GM23248 (cell line): Measurements from ENCODE around the gene APEH. TPM values are rescaled to one million over a fixed set of nuclear protein-coding genes. Genes with fewer than 3 reads are reported as not detected.

Experiments
- DNase-seq: peaks from one replicate; pipeline ENCODE4 v3.0.0-alpha.2; 2015
- H2AFZ ChIP-seq: fragments of 200-600 bp; sonication (generic); 2 replicates; pipeline ENCODE4 v1.6.1; 2016; ENCODE audit warnings: antibody characterized with exemption
- H3F3A ChIP-seq: fragments of 200-600 bp; sonication (generic); 2 replicates; pipeline ENCODE4 v1.6.1; 2016; ENCODE audit warnings: mild to moderate bottlenecking, antibody characterized with exemption, mixed run types; ENCODE audit not compliant: insufficient read depth
- H3K27ac ChIP-seq: fragments of 200-600 bp; sonication (generic); 2 replicates; pipeline ENCODE4 v1.5.1; 2016; ENCODE audit warnings: mild to moderate bottlenecking
- H3K27me3 ChIP-seq: fragments of 200-600 bp; sonication (generic); replicated peaks from 2 replicates; pipeline ENCODE4 v1.6.1; 2016; ENCODE audit warnings: mild to moderate bottlenecking; ENCODE audit not compliant: insufficient read depth
- H3K36me3 ChIP-seq: fragments of 200-600 bp; sonication (generic); 2 replicates; pipeline ENCODE4 v1.6.1; 2016; ENCODE audit warnings: low read depth, mild to moderate bottlenecking
- H3K4me1 ChIP-seq: fragments of 200-600 bp; sonication (generic); 2 replicates; pipeline ENCODE4 v1.6.1; 2016; ENCODE audit warnings: mild to moderate bottlenecking; ENCODE audit not compliant: insufficient read depth
- H3K4me2 ChIP-seq: fragments of 200-600 bp; sonication (generic); one replicate; pipeline ENCODE4 v1.6.1; 2016; ENCODE audit warnings: mild to moderate bottlenecking; ENCODE audit not compliant: unreplicated experiment
- H3K4me3 ChIP-seq: fragments of 200-600 bp; sonication (generic); 2 replicates; pipeline ENCODE4 v1.5.1; 2016; ENCODE audit warnings: mild to moderate bottlenecking
- H3K79me2 ChIP-seq: fragments of 200-600 bp; sonication (generic); 2 replicates; pipeline ENCODE4 v1.6.1; 2016; ENCODE audit warnings: mild to moderate bottlenecking; ENCODE audit not compliant: insufficient read depth
- H3K9ac ChIP-seq: fragments of 200-600 bp; sonication (generic); 2 replicates; pipeline ENCODE4 v1.6.1; 2016; ENCODE audit warnings: mild to moderate bottlenecking
- H3K9me2 ChIP-seq: fragments of 200-600 bp; sonication (generic); 2 replicates; pipeline ENCODE4 v1.6.1; 2016; ENCODE audit warnings: mixed run types, mild to moderate bottlenecking, moderate library complexity; ENCODE audit not compliant: insufficient read depth
- H3K9me3 ChIP-seq: fragments of 200-600 bp; sonication (generic); one replicate; pipeline ENCODE4 v1.6.1; 2017; ENCODE audit warnings: low read depth
- H4K20me1 ChIP-seq: fragments of 200-600 bp; sonication (generic); 2 replicates; pipeline ENCODE4 v1.6.0; 2016; ENCODE audit not compliant: insufficient read depth
- EZH2 ChIP-seq: fragments of 200-600 bp; sonication (generic); IDR thresholded peaks from 2 replicates; pipeline ENCODE4 v1.6.1; 2018; ENCODE audit warnings: antibody characterized with exemption, mild to moderate bottlenecking; ENCODE audit not compliant: insufficient read depth, poor library complexity, severe bottlenecking
- EZH2phosphoT487 ChIP-seq: fragments of 200-600 bp; sonication (generic); IDR thresholded peaks from 2 replicates; pipeline ENCODE4 v1.6.1; 2018; ENCODE audit warnings: antibody characterized with exemption, moderate library complexity, mild to moderate bottlenecking, low read depth; ENCODE audit not compliant: insufficient read depth
- WGBS, 2 experiments: methylation state at CpG; one replicate each; pipeline ENCODE4 v1.1.6; 2015 to 2017; ENCODE audit warnings: low lambda C conversion rate in 2 of 2, low coverage in 1 of 2; ENCODE audit errors: missing lambda C conversion rate in 2 of 2; 5-methylcytosine and 5-hydroxymethylcytosine counted together
- in situ Hi-C: fragments of 300-500 bp; cut with MboI; formaldehyde crosslinking; loops from 2 replicates; pipeline ENCODE4 v1.15.0; 2020
- polyA plus RNA-seq: library from polyadenylated mRNA; unstranded; fragments of >200 nt; fragmentation: Nextera tagmentation; extraction: Ambion mirVana; gene quantifications from 2 replicates; pipeline ENCODE4 v1.2.1, GENCODE V29; 2016
- total RNA-seq: library from RNA; depleted of rRNA; stranded (reverse); fragments of >200 nt; shearing (Covaris generic); gene quantifications from 2 replicates; pipeline ENCODE4 v1.2.3, GENCODE V29; 2014

Gene APEH
- total and polyA plus RNA-seq, 2 experiments from 2014 or later, result 89.1 to 108 TPM

DNA sequence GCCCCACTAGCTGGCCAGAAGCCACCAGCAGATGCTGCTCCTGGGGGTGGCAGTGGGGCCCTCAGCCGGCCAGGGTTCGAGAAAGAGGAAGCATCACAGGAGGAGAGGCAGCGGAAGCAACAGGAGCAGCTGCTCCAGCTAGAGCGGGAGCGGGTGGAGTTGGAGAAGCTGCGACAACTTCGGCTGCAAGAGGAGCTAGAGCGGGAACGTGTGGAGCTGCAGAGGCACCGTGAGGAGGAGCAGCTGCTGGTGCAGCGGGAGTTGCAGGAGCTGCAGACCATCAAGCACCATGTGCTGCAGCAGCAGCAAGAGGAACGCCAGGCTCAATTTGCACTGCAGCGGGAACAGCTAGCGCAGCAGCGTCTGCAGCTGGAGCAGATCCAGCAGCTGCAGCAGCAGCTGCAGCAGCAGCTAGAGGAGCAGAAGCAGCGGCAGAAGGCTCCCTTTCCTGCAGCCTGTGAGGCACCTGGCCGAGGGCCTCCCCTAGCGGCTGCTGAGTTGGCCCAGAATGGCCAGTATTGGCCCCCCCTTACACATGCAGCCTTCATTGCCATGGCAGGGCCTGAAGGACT is 17.5 kb upstream of the APEH start:
- no peak overlapping the region for H3K4me3 ChIP-seq
- H3K9me3 ChIP-seq, result no peaks in the 10 kb centered on the region
- H2AFZ ChIP-seq, result no peak overlapping the region
- DNase-seq, result peak; percentile 43
- H3K36me3 ChIP-seq, result no peaks in the 10 kb centered on the region
- in situ Hi-C loops, result no loop called here
- no peak overlapping the region for H3K27ac ChIP-seq
- no peaks in the 10 kb centered on the region for H3K4me1 ChIP-seq
- no peaks in the 10 kb centered on the region for H3F3A ChIP-seq
- H4K20me1 ChIP-seq, result no peaks in the 10 kb centered on the region
- 0 out of 2 replicates have a peak, but pooled peaks cover 12% of the 10 kb centered on the region for H3K27me3 ChIP-seq
- no peak for TF ChIP-seq EZH2phosphoT487
- TF ChIP-seq EZH2, result no peak
- H3K4me2 ChIP-seq, result no peak overlapping the region
- 11 to 13% methylated on average over 15 to 18 of the region's 18 CpGs for WGBS, 2 experiments
- H3K79me2 ChIP-seq, result no peaks in the 10 kb centered on the region
- H3K9ac ChIP-seq, result no peak overlapping the region
- no peaks in the 10 kb centered on the region for H3K9me2 ChIP-seq

DNA sequence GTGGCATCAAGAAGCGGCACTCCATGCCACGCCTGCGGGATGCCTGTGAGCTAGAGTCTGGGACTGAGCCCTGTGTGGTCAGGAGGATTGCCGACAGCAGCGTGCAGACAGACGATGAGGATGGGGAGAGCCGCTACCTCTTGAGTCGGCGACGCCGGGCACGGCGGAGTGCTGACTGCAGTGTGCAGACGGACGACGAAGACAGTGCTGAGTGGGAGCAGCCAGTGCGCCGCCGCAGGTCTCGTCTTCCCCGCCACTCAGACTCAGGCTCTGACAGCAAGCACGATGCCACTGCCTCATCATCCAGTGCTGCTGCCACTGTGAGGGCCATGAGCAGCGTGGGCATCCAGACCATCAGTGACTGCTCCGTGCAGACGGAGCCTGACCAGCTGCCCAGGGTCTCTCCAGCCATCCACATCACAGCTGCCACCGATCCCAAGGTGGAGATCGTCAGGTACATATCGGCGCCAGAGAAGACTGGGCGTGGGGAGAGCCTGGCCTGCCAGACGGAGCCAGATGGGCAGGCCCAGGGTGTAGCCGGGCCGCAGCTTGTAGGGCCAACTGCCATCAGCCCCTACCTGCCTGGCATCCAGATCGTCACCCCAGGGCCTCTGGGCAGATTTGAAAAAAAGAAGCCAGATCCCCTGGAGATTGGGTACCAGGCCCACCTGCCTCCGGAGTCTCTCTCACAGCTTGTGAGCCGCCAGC is 16.8 kb upstream of the APEH start:
- Histone ChIP-seq H3K4me2 (no peak overlapping the region), H3K79me2 (no peaks in the 10 kb centered on the region), H3K27ac (no peak overlapping the region), H3K9ac (no peak overlapping the region), H3K27me3 (0 out of 2 replicates have a peak, but pooled peaks cover 12% of the 10 kb centered on the region), H3K9me3 (no peaks in the 10 kb centered on the region), H3K36me3 (no peaks in the 10 kb centered on the region), H3K9me2 (no peaks in the 10 kb centered on the region), H3K4me1 (no peaks in the 10 kb centered on the region), H3F3A (no peaks in the 10 kb centered on the region), H4K20me1 (no peaks in the 10 kb centered on the region), H2AFZ (no peak overlapping the region), H3K4me3 (no peak overlapping the region)
- 79 to 84% methylated on average over 22 to 36 of the region's 36 CpGs for WGBS, 2 experiments
- TF ChIP-seq EZH2 (no peak), EZH2phosphoT487 (no peak)
- in situ Hi-C loops, result no loop called here
- DNase-seq, result no peak

GRCh38 chr3:49658711-49659110 is 15.4 kb upstream of the APEH start:
- H3K36me3 ChIP-seq, result no peaks in the 10 kb centered on the region
- in situ Hi-C loops, result no loop called here
- no peak for DNase-seq
- no peaks in the 10 kb centered on the region for H4K20me1 ChIP-seq
- H3K27me3 ChIP-seq, result 0 out of 2 replicates have a peak, but pooled peaks cover 12% of the 10 kb centered on the region
- 37 to 52% methylated on average over 2 of the region's 2 CpGs for WGBS, 2 experiments
- H3K79me2 ChIP-seq, result no peaks in the 10 kb centered on the region
- H3F3A ChIP-seq, result no peaks in the 10 kb centered on the region
- no peak overlapping the region for H3K4me3 ChIP-seq
- no peak overlapping the region for H3K9ac ChIP-seq
- no peaks in the 10 kb centered on the region for H3K4me1 ChIP-seq
- no peaks in the 10 kb centered on the region for H3K9me3 ChIP-seq
- no peak for TF ChIP-seq EZH2phosphoT487
- no peak for TF ChIP-seq EZH2
- no peak overlapping the region for H3K4me2 ChIP-seq
- no peak overlapping the region for H3K27ac ChIP-seq
- no peak overlapping the region for H2AFZ ChIP-seq
- no peaks in the 10 kb centered on the region for H3K9me2 ChIP-seq

DNA sequence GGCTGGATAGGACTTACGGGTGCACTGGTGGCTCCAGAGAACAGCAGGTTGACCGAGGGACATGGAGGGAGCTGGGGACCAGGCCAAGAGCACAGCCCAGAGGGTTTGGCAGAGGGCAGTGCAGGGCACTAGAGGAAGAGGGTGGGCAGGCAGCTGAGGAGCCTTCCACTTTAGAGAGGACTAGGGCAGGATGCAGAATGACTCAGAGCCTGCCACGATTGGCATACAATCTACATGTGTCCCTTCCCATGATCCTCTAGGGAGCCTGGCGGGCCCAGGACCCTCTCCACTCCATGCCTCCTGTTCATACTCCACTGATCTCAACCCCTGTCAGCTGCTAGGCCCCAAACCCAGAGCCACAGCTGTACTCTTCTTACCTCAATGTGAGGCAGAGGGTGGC is 14.4 kb upstream of the APEH start:
- Histone ChIP-seq H3K9me3 (no peaks in the 10 kb centered on the region), H3K27ac (no peak overlapping the region), H2AFZ (no peak overlapping the region), H3K4me2 (no peak overlapping the region), H3K4me1 (no peaks in the 10 kb centered on the region), H4K20me1 (no peaks in the 10 kb centered on the region), H3K36me3 (no peaks in the 10 kb centered on the region), H3K9me2 (no peaks in the 10 kb centered on the region), H3K9ac (no peak overlapping the region), H3F3A (no peaks in the 10 kb centered on the region), H3K79me2 (no peaks in the 10 kb centered on the region), H3K4me3 (no peak overlapping the region), H3K27me3 (0 out of 2 replicates have a peak, but pooled peaks cover 12% of the 10 kb centered on the region)
- 33 to 35% methylated on average over 4 of the region's 4 CpGs for WGBS, 2 experiments
- no peak for DNase-seq
- TF ChIP-seq EZH2 (no peak), EZH2phosphoT487 (no peak)
- in situ Hi-C loops, result no loop called here
